Astrocyte (in vitro differentiated cells and primary cell): ENCODE data around the gene CRACR2A. TPM values are rescaled to one million over a fixed set of nuclear protein-coding genes. Genes with fewer than 3 reads are reported as not detected.

Experiments
- DNase-seq: peaks from one replicate; pipeline ENCODE4 v3.0.0-alpha.2; 2010; ENCODE audit warnings: low read depth
- FAIRE-seq: peaks from 2 replicates; lab custom pipeline; 2011; peaks lifted over from hg19 to GRCh38; lab: Jason Lieb, UNC
- H2AFZ ChIP-seq: 2 replicates; pipeline ENCODE4 v1.6.0; 2012; ENCODE audit warnings: low read depth, low read length, inconsistent platforms
- H3K27ac ChIP-seq: 2 replicates; pipeline ENCODE4 v1.5.1; 2011; ENCODE audit warnings: low read depth, low read length, inconsistent platforms
- H3K27me3 ChIP-seq: 2 replicates; pipeline ENCODE4 v1.6.0; 2011; ENCODE audit warnings: low read length, inconsistent platforms; ENCODE audit not compliant: insufficient read depth
- H3K36me3 ChIP-seq: 2 replicates; pipeline ENCODE4 v1.5.1; 2011; ENCODE audit warnings: low read length, inconsistent platforms; ENCODE audit not compliant: insufficient read depth
- H3K4me1 ChIP-seq: 2 replicates; pipeline ENCODE4 v1.5.1; 2011; ENCODE audit warnings: low read length, inconsistent platforms; ENCODE audit not compliant: insufficient read depth
- H3K4me2 ChIP-seq: 2 replicates; pipeline ENCODE4 v1.6.0; 2012; ENCODE audit warnings: low read length, inconsistent platforms
- H3K4me3 ChIP-seq: 2 replicates; pipeline ENCODE4 v1.5.1; 2011; ENCODE audit warnings: low read depth, mild to moderate bottlenecking, low read length, inconsistent platforms; ENCODE audit not compliant: insufficient read depth
- H3K79me2 ChIP-seq: 2 replicates; pipeline ENCODE4 v1.6.0; 2012; ENCODE audit warnings: mild to moderate bottlenecking, low read length, inconsistent platforms; ENCODE audit not compliant: insufficient read depth
- H3K9ac ChIP-seq: 2 replicates; pipeline ENCODE4 v1.6.0; 2012; ENCODE audit warnings: mild to moderate bottlenecking, low read length, inconsistent platforms
- H3K9me3 ChIP-seq: 2 replicates; pipeline ENCODE4 v1.5.1; 2012; ENCODE audit warnings: low read depth, mild to moderate bottlenecking, low read length, inconsistent platforms; ENCODE audit not compliant: insufficient read depth
- H4K20me1 ChIP-seq: 2 replicates; pipeline ENCODE4 v1.6.0; 2012; ENCODE audit warnings: low read length, inconsistent platforms; ENCODE audit not compliant: insufficient read depth
- H3K27ac Mint-ChIP-seq: one replicate; pipeline ENCODE4 v1.8.0; 2021; ENCODE audit warnings: mild to moderate bottlenecking, mixed read lengths; ENCODE audit not compliant: unreplicated experiment
- H3K27me3 Mint-ChIP-seq: one replicate; pipeline ENCODE4 v1.8.0; 2021; ENCODE audit warnings: low read depth, mixed read lengths; ENCODE audit not compliant: unreplicated experiment
- H3K36me3 Mint-ChIP-seq: one replicate; pipeline ENCODE4 v1.8.0; 2021; ENCODE audit warnings: low read depth, mixed read lengths; ENCODE audit not compliant: unreplicated experiment
- H3K4me1 Mint-ChIP-seq: one replicate; pipeline ENCODE4 v1.8.0; 2021; ENCODE audit warnings: low read depth, mixed read lengths; ENCODE audit not compliant: unreplicated experiment
- H3K4me3 Mint-ChIP-seq: one replicate; pipeline ENCODE4 v1.8.0; 2021; ENCODE audit warnings: mild to moderate bottlenecking, moderate library complexity, mixed read lengths; ENCODE audit not compliant: unreplicated experiment
- H3K9me3 Mint-ChIP-seq: one replicate; pipeline ENCODE4 v1.8.0; 2021; ENCODE audit warnings: mild to moderate bottlenecking, mixed read lengths; ENCODE audit not compliant: unreplicated experiment
- CTCF ChIP-seq: IDR thresholded peaks from 2 replicates; pipeline ENCODE4 v1.5.1; 2011; ENCODE audit warnings: low read depth, mild to moderate bottlenecking, inconsistent platforms, low read length, moderate library complexity; ENCODE audit not compliant: insufficient read depth
- EZH2 ChIP-seq: IDR thresholded peaks from 2 replicates; pipeline ENCODE4 v1.6.1; 2012; ENCODE audit warnings: mild to moderate bottlenecking, low read length, inconsistent platforms; ENCODE audit not compliant: insufficient read depth
- total RNA-seq: library from RNA; stranded (reverse); gene quantifications from 2 replicates; pipeline ENCODE4 v1.2.1, GENCODE V29; 2021

CRACR2A gene
- total RNA-seq, 1 donor from 2014 or later, result 1.5 TPM

DNA sequence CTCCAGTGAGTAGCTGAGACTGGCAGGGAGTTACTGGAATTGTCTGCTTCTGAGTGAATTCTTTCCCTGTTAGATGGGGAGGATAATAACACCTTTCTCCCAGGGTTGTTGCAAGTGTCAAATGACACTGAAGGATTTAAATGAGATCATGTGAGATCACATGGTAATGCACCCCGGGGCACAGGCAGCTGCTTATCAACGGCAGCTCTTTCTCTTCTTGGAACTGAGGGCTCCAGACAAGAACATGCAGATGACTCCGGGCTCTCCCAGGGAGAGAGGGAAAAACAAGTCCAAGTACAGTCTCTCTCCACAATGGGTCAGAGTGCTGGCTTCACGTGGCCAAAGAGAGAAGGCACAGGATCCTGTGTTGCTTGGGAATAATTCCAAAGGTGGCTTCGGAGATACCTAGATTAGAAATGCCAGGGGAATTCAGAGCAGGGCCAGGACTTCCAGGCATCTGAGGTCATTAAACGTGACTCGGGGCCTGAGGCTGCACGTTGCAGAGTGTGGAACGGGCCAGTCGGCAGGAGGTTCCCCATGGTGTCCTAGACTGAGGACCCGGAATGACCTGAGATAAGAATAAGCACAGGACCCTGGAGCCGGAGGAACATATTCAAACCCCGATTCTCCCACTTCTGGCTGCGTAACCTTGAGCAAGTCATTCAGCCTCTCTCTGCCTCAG lies 152.7 kb downstream of the CRACR2A start:
- no peak for FAIRE-seq
- peaks cover 3% of the 10 kb centered on the region for H3K9me3 Mint-ChIP-seq
- H3K27me3 Mint-ChIP-seq, result peaks cover 55% of the 10 kb centered on the region
- Histone ChIP-seq H3K79me2 (no peaks in the 10 kb centered on the region), H3K4me2 (no peak overlapping the region), H2AFZ (no peak overlapping the region), H3K4me3 (no peak overlapping the region), H3K36me3 (no peaks in the 10 kb centered on the region), H3K9me3 (no peaks in the 10 kb centered on the region), H4K20me1 (no peaks in the 10 kb centered on the region), H3K27me3 (peaks cover 11% of the 10 kb centered on the region), H3K9ac (no peak overlapping the region), H3K27ac (no peak overlapping the region), H3K4me1 (no peaks in the 10 kb centered on the region)
- no peaks in the 10 kb centered on the region for H3K36me3 Mint-ChIP-seq
- TF ChIP-seq CTCF, result no peak
- TF ChIP-seq EZH2, result no peak
- H3K27ac Mint-ChIP-seq, result no peak overlapping the region
- no peak for DNase-seq
- no peak overlapping the region for H3K4me3 Mint-ChIP-seq
- H3K4me1 Mint-ChIP-seq, result peaks cover 8% of the 10 kb centered on the region

- H3K4me3 Mint-ChIP-seq, result no peak overlapping the region
These were observed 153.7 kb downstream of the CRACR2A start for GRCh38 chr12:3598896-3599860.

More at GRCh38 chr12:3598896-3599860, 153.7 kb downstream of the CRACR2A start:
- Histone ChIP-seq H3K9ac (no peak overlapping the region), H3K36me3 (no peaks in the 10 kb centered on the region), H3K27me3 (peaks cover 8% of the 10 kb centered on the region), H3K4me2 (no peak overlapping the region), H3K79me2 (no peaks in the 10 kb centered on the region), H2AFZ (no peak overlapping the region), H3K27ac (no peak overlapping the region), H3K4me1 (no peaks in the 10 kb centered on the region), H3K9me3 (no peaks in the 10 kb centered on the region), H3K4me3 (no peak overlapping the region), H4K20me1 (no peaks in the 10 kb centered on the region)
- Mint-ChIP-seq H3K36me3 (no peaks in the 10 kb centered on the region), H3K9me3 (peaks cover 3% of the 10 kb centered on the region), H3K27ac (no peak overlapping the region), H3K4me1 (peaks cover 6% of the 10 kb centered on the region), H3K27me3 (peaks cover 46% of the 10 kb centered on the region)
- TF ChIP-seq CTCF, result no peak
- no peak for TF ChIP-seq EZH2
- DNase-seq (no peak), FAIRE-seq (no peak)
